Upper lobe of left lung (tissue), 6 donors: ENCODE data around the gene MYT1. TPM values are rescaled to one million over a fixed set of nuclear protein-coding genes. Genes with fewer than 3 reads are reported as not detected.

Experiments used
- ATAC-seq, 2 donors: fragments of 200-7000 bp; cut with Tn5 transposase; one replicate each; pipeline ENCODE4 v1.9.1; 2022; ENCODE audit warnings: mild to moderate bottlenecking in 2 of 2, moderate library complexity in 2 of 2; ENCODE audit not compliant: low FRiP score in 2 of 2
- DNase-seq, 2 donors: peaks; one replicate each; pipeline ENCODE4 v3.0.0-alpha.2; 2019 to 2020
- H3K27ac ChIP-seq, 4 donors: fragments of 200-600 bp; sonication (generic); one replicate each; pipeline ENCODE4 v1.5.1; 2016 to 2019
- H3K27me3 ChIP-seq, 4 donors: fragments of 200-600 bp; sonication (generic); one replicate each; pipeline ENCODE4 v1.5.1; 2017 to 2019
- H3K36me3 ChIP-seq, 4 donors: fragments of 200-600 bp; sonication (generic); one replicate each; pipeline ENCODE4 v1.5.1; 2016 to 2019
- H3K4me1 ChIP-seq, 4 donors: fragments of 200-600 bp; sonication (generic); one replicate each; pipeline ENCODE4 v1.5.1; 2018 to 2019
- H3K4me3 ChIP-seq, 4 donors: fragments of 200-600 bp; sonication (generic); one replicate each; pipeline ENCODE4 v1.5.1; 2017 to 2019; ENCODE audit warnings: mild to moderate bottlenecking in 2 of 4, moderate library complexity in 1 of 4
- H3K9me3 ChIP-seq, 4 donors: fragments of 200-600 bp; sonication (generic); one replicate each; pipeline ENCODE4 v1.5.1; 2018 to 2019
- EP300 ChIP-seq, 4 donors: sonication (generic); formaldehyde crosslinking; IDR thresholded peaks; one replicate each; pipeline ENCODE4 v1.5.1; 2017; ENCODE audit warnings: antibody characterized with exemption in 4 of 4, control low read depth in 2 of 4
- POLR2A ChIP-seq, 4 donors: fragments of 450-650 bp; IDR thresholded peaks; one replicate each; pipeline ENCODE4 v1.5.1; 2016 to 2017; ENCODE audit warnings: antibody characterized with exemption in 4 of 4, mild to moderate bottlenecking in 2 of 4
- POLR2AphosphoS5 ChIP-seq, 2 donors: sonication (generic); formaldehyde crosslinking; IDR thresholded peaks; one replicate each; pipeline ENCODE4 v1.5.1; 2017; ENCODE audit warnings: antibody characterized with exemption in 2 of 2
- WGBS, 2 donors: methylation state at CpG; one replicate each; pipeline ENCODE4 v1.1.5; 2017 to 2018; 5-methylcytosine and 5-hydroxymethylcytosine counted together
- total RNA-seq, 6 donors: library from RNA; depleted of rRNA in 4 of 6; stranded (reverse); fragments of >200 nt in 4 of 6; gene quantifications; one replicate each; pipeline versions ENCODE4 v1.1.0 to v1.2.1, GENCODE V29; 2016 to 2021
- TF ChIP-seq, protein P1 (sequence below), 6 experiments: fragments of 450-650 bp in 4 of 6; fragments of 200-600 bp in 2 of 6; sonication (generic) in 2 of 6; IDR thresholded peaks; one replicate each; pipeline ENCODE4 v1.5.1; 2016 to 2019; ENCODE audit warnings: antibody characterized with exemption in 6 of 6
- donor health status: DM: no; HTN: no; CAD: no; lungs with moderate emphysema.
- donor health status: DM: no; HTN: yes; CAD: no; lungs with severe emphysema.

MYT1 gene
- total RNA-seq, 6 donors from 2014 or later, result 0.09 to 3.1 TPM; not detected in 4

DNA sequence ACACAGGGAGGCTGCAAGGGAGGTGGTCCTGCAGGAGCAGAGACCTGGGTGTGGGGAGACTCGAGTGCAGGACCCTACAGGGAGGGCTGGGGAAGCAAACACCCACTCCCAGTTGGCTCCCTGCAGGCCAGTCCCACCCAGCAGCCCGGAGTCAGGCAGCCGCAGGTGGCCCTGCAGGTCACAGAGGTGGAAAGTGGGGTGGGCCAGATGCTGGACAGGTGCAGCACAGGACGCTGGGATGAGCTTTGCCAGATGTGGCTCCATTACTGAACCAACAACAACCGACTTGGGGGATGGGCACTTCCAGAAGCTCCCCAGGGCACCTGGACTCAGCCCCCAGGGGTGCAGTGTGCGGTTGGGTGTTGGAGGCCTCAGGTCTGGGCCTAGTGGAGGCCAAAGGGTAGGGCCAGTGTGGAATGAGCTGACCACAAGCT is 26.6 kb upstream of the MYT1 start:
- Histone ChIP-seq H3K4me3 (no peak overlapping the region), H3K27ac (no peak overlapping the region), H3K27me3 (no peaks in the 10 kb centered on the region), H3K9me3 (no peaks in the 10 kb centered on the region), H3K4me1 (no peaks in the 10 kb centered on the region), H3K36me3 (no peaks in the 10 kb centered on the region)
- DNase-seq (peak in 1 of 2 donors; percentile 8), ATAC-seq (peak in 1 of 2 donors; percentile 59)
- TF ChIP-seq POLR2A (IDR thresholded peaks at IDR 0.05), result no peak
- TF ChIP-seq, protein P1, sequence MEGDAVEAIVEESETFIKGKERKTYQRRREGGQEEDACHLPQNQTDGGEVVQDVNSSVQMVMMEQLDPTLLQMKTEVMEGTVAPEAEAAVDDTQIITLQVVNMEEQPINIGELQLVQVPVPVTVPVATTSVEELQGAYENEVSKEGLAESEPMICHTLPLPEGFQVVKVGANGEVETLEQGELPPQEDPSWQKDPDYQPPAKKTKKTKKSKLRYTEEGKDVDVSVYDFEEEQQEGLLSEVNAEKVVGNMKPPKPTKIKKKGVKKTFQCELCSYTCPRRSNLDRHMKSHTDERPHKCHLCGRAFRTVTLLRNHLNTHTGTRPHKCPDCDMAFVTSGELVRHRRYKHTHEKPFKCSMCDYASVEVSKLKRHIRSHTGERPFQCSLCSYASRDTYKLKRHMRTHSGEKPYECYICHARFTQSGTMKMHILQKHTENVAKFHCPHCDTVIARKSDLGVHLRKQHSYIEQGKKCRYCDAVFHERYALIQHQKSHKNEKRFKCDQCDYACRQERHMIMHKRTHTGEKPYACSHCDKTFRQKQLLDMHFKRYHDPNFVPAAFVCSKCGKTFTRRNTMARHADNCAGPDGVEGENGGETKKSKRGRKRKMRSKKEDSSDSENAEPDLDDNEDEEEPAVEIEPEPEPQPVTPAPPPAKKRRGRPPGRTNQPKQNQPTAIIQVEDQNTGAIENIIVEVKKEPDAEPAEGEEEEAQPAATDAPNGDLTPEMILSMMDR (IDR thresholded peaks at IDR 0.05), result no peak
- TF ChIP-seq POLR2AphosphoS5 (IDR thresholded peaks at IDR 0.05), result no peak
- TF ChIP-seq EP300 (IDR thresholded peaks at IDR 0.05), result no peak
- 63 to 70% methylated on average over 2 to 6 of the region's 6 CpGs for WGBS, 2 donors

GRCh38 chr20:64138276-64138815 is 25.9 kb upstream of the MYT1 start:
- ATAC-seq (no peak), DNase-seq (peak in 1 of 2 donors; percentile 10)
- H3K27me3 ChIP-seq, result no peaks in the 10 kb centered on the region
- H3K27ac ChIP-seq, result no peak overlapping the region
- WGBS, 2 donors, result 77 to 84% methylated on average over 12 to 18 of the region's 18 CpGs
- H3K9me3 ChIP-seq, result no peaks in the 10 kb centered on the region
- TF ChIP-seq EP300 (IDR thresholded peaks at IDR 0.05) (no peak), POLR2A (IDR thresholded peaks at IDR 0.05) (no peak), POLR2AphosphoS5 (IDR thresholded peaks at IDR 0.05) (no peak)
- TF ChIP-seq, protein P1 (IDR thresholded peaks at IDR 0.05), result no peak
- no peak overlapping the region for H3K4me3 ChIP-seq
- no peaks in the 10 kb centered on the region for H3K36me3 ChIP-seq
- H3K4me1 ChIP-seq, result no peaks in the 10 kb centered on the region

DNA sequence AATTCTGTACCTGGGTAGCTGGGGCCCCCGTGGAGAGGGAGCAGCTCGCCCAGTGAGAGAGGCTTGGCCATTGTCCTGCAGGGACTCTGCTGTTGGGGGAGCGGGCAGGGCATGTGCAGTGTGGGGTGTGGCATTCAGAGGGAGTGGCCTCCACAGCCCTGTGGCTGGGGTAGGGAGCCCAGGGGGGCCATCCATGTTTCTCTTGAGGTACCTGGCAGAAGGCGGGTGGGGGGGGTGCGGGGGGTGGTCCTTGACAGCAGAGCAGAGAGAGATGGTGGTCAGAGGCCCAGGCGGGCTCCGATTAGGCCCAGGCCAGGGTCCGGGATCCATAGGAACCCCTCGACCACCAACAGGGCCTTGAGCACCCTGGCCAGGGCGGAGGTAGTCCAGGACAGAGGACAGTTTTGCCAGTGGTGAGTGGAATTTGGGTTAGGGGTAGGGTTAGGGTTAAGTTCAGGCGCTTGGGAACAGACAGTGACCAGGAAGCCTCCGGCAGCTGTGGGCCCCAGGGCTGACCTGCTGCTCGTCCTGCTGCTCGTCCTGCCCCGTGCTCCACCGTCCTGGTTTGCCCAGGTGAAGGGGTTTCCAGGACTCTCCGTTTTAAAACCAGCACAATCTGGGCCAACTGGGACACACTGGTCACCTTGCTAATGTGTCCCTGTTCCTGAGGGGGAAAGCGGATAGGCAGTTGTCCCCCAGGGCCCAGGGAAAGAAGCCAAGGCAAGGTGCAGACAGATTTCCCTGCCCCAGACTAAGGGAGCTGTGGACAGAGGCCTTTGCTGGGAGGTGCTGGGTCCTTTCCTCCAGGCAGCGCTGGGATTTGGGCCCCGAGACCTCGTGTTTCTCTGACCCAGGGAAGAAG is 24.8 kb upstream of the MYT1 start:
- no peaks in the 10 kb centered on the region for H3K9me3 ChIP-seq
- DNase-seq (peak in 1 of 2 donors; percentile 12), ATAC-seq (peak in 1 of 2 donors; percentile 8)
- no peak overlapping the region for H3K4me3 ChIP-seq
- no peaks in the 10 kb centered on the region for H3K4me1 ChIP-seq
- H3K36me3 ChIP-seq, result no peaks in the 10 kb centered on the region
- WGBS, 2 donors, result 81% methylated on average over 12 to 21 of the region's 21 CpGs
- no peaks in the 10 kb centered on the region for H3K27me3 ChIP-seq
- TF ChIP-seq EP300 (IDR thresholded peaks at IDR 0.05) (no peak), POLR2A (IDR thresholded peaks at IDR 0.05) (no peak), POLR2AphosphoS5 (IDR thresholded peaks at IDR 0.05) (no peak)
- TF ChIP-seq, protein P1 (IDR thresholded peaks at IDR 0.05), result no peak
- H3K27ac ChIP-seq, result no peak overlapping the region

GRCh38 chr20:64140061-64140931 is 24.0 kb upstream of the MYT1 start:
- H3K4me3 ChIP-seq, result no peak overlapping the region
- ATAC-seq (no peak), DNase-seq (peak in 1 of 2 donors; percentile 6)
- no peaks in the 10 kb centered on the region for H3K27me3 ChIP-seq
- no peak overlapping the region for H3K27ac ChIP-seq
- peaks cover 0 to 5% (median 0%) of the 10 kb centered on the region in 4 donors for H3K9me3 ChIP-seq
- no peaks in the 10 kb centered on the region for H3K4me1 ChIP-seq
- TF ChIP-seq POLR2A (IDR thresholded peaks at IDR 0.05), result no peak
- TF ChIP-seq POLR2AphosphoS5 (IDR thresholded peaks at IDR 0.05), result no peak
- no peak for TF ChIP-seq EP300 (IDR thresholded peaks at IDR 0.05)
- TF ChIP-seq, protein P1 (IDR thresholded peaks at IDR 0.05), result no peak
- no peaks in the 10 kb centered on the region for H3K36me3 ChIP-seq
- 77 to 88% methylated on average over 13 of the region's 13 CpGs for WGBS, 2 donors
